GM10266 (cell line): Measurements from ENCODE around the gene SOWAHA.

Experiments used
- DNase-seq: peaks from one replicate; pipeline ENCODE4 v3.0.0; 2012; ENCODE audit errors: extremely low spot score
- TF ChIP-seq, protein P1 (sequence below): IDR thresholded peaks from 2 replicates; pipeline ENCODE4 v1.5.1; 2012; ENCODE audit warnings: mild to moderate bottlenecking, low read depth; ENCODE audit not compliant: control insufficient read depth, insufficient read depth; ENCODE audit errors: missing control alignments

SOWAHA gene

DNA sequence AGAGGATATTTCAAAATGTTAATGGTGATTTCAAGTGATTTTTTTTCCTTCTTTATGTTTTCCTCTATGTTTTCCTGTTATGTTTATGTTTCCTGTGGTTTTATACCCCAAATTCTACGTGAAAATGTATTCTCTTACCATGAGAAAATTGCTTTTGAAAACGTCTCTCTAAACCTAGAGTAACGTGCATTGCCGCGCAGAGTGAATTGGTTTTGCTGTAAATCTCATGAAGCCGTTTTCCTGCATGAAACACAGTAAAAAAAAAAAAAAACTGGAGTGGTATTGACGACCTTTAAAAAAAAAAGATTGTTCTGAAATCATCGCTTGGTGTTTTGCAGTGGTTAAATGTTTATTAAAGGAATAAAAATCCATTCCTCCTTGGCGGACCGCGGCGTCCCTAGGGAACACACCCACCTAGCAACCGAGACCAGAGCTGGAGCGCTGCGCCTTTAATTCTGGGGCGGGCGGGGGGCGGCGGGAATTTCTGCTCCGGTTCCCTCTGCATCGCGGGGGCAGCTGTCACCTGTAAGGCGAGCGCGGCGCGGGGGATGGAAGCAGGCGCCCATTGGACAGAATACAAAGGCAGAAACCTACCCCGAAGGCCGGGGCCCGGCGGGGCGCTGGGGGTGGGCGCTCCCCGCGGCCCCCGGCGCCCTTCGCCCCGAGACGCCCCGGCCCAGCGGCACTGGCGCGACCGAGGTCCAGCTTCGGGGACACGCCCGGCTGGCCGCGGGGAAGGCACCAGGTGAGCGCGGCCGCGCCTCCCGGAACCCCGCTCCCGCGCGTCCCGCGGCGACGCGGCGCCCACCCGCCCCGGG is at the start of gene SOWAHA:
Gene SOWAHA, plus strand, starts transcription at position 522 of the 818 bp plus-strand sequence. CDS start 320 bp downstream, outside the sequence.
- DNase-seq: peak; percentile 56

GRCh38 chr5:132764051-132764450 is 49.1 kb upstream of the SOWAHA start:
- no peak for DNase-seq
- TF ChIP-seq, protein P1, sequence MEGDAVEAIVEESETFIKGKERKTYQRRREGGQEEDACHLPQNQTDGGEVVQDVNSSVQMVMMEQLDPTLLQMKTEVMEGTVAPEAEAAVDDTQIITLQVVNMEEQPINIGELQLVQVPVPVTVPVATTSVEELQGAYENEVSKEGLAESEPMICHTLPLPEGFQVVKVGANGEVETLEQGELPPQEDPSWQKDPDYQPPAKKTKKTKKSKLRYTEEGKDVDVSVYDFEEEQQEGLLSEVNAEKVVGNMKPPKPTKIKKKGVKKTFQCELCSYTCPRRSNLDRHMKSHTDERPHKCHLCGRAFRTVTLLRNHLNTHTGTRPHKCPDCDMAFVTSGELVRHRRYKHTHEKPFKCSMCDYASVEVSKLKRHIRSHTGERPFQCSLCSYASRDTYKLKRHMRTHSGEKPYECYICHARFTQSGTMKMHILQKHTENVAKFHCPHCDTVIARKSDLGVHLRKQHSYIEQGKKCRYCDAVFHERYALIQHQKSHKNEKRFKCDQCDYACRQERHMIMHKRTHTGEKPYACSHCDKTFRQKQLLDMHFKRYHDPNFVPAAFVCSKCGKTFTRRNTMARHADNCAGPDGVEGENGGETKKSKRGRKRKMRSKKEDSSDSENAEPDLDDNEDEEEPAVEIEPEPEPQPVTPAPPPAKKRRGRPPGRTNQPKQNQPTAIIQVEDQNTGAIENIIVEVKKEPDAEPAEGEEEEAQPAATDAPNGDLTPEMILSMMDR: no peak

More for the DNA sequence above, at the start of gene SOWAHA:
- TF ChIP-seq, protein P1: no peak

GRCh38 chr5:132764671-132765238 is 48.3 kb upstream of the SOWAHA start:
- DNase-seq: no peak

GRCh38 chr5:132765311-132766019 is 47.6 kb upstream of the SOWAHA start:
- TF ChIP-seq, protein P1: no peak
- DNase-seq: no peak

More at GRCh38 chr5:132764671-132765238, 48.3 kb upstream of the SOWAHA start:
- TF ChIP-seq, protein P1: no peak

GRCh38 chr5:132766020-132766805 is 46.9 kb upstream of the SOWAHA start:
- DNase-seq: no peak
- TF ChIP-seq, protein P1: no peak

GRCh38 chr5:132766806-132767055 is 46.4 kb upstream of the SOWAHA start:
- TF ChIP-seq, protein P1: no peak
- no peak for DNase-seq
